ENCODE data around the gene ICAM5.

DNA sequence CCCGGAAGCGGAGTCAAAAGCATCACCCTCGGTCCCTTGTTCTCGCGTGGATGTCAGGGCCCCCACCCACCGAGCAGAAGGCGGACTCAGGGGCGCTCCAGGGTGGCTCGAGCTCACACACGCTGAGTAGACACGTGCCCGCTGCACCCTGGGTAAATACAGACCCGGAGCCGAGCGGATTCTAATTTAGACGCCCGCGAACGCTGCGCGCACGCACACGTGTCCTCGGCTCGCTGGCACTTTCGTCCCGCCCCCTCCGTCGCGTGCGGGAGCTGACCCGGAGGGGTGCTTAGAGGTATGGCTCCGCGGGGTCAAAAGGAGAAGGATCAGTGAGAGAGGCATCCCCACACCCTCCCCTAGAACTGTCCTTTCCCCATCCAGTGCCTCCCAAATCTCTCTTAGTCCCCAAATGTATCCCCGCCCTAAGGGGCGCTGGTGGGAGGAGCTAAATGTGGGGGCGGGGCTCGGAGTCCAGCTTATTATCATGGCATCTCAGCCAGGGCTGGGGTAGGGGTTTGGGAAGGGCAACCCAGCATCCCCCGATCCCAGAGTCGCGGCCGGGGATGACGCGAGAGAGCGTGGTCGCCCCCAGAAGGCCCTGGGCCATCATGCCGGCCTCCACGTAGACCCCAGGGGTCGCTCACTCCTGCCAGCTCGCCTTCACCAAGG, 451 bp upstream of the ICAM5 start:
- TF ChIP-seq, protein P1, sequence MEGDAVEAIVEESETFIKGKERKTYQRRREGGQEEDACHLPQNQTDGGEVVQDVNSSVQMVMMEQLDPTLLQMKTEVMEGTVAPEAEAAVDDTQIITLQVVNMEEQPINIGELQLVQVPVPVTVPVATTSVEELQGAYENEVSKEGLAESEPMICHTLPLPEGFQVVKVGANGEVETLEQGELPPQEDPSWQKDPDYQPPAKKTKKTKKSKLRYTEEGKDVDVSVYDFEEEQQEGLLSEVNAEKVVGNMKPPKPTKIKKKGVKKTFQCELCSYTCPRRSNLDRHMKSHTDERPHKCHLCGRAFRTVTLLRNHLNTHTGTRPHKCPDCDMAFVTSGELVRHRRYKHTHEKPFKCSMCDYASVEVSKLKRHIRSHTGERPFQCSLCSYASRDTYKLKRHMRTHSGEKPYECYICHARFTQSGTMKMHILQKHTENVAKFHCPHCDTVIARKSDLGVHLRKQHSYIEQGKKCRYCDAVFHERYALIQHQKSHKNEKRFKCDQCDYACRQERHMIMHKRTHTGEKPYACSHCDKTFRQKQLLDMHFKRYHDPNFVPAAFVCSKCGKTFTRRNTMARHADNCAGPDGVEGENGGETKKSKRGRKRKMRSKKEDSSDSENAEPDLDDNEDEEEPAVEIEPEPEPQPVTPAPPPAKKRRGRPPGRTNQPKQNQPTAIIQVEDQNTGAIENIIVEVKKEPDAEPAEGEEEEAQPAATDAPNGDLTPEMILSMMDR (IDR thresholded peaks at IDR 0.05), result no peak
- TF ChIP-seq POLR2A (IDR thresholded peaks at IDR 0.05) (no peak), POLR2AphosphoS5 (IDR thresholded peaks at IDR 0.05) (no peak)

Data from prostate gland (tissue), 2 donors.